ENCODE measurements around the gene PRKG1. TPM values are rescaled to one million over a fixed set of nuclear protein-coding genes. Genes with fewer than 3 reads are reported as not detected.
A peak's percentile ranks its signal among the peaks of the same experiment; 100 is the strongest.
"Not testable (repeated sequence)": the region's sequence is repeated elsewhere in the genome, so short reads cannot be mapped to it uniquely, and the experiment has no call there.

PRKG1 gene
- total RNA-seq, 2 donors from 2014 or later = 17.2 TPM

- no peak for DNase-seq
These were observed 500.2 kb downstream of the PRKG1 start for GRCh38 chr10:51574248-51575048.

GRCh38 chr10:51581196-51581595 is 506.9 kb downstream of the PRKG1 start:
- ATAC-seq; DNase-seq; intact Hi-C loops (cut with DNase I, micrococcal nuclease): not testable (repeated sequence)

More at GRCh38 chr10:51574248-51575048, 500.2 kb downstream of the PRKG1 start:
- intact Hi-C loops (cut with DNase I, micrococcal nuclease) = no loop called here
- no peak for ATAC-seq

GRCh38 chr10:51583976-51584375 is 509.7 kb downstream of the PRKG1 start:
- ATAC-seq = no peak
- intact Hi-C loops (cut with DNase I, micrococcal nuclease) = no loop called here
- no peak for DNase-seq

- intact Hi-C loops (cut with DNase I, micrococcal nuclease) = no loop called here
- ATAC-seq (no peak), DNase-seq (no peak)
These were observed 511.5 kb downstream of the PRKG1 start for GRCh38 chr10:51585742-51586141.

- ATAC-seq (no peak), DNase-seq (no peak)
- intact Hi-C loops (cut with DNase I, micrococcal nuclease) = no loop called here
These were observed 514.7 kb downstream of the PRKG1 start for GRCh38 chr10:51588984-51589383.

GRCh38 chr10:51590818-51591217 is 516.5 kb downstream of the PRKG1 start:
- no peak for DNase-seq
- intact Hi-C loops (cut with DNase I, micrococcal nuclease) = no loop called here
- ATAC-seq = peak; percentile 93

- intact Hi-C loops (cut with DNase I, micrococcal nuclease) = no loop called here
- ATAC-seq (no peak), DNase-seq (no peak)
These were observed 522.4 kb downstream of the PRKG1 start for GRCh38 chr10:51596695-51597094.

GRCh38 chr10:51599647-51600046 is 525.4 kb downstream of the PRKG1 start:
- intact Hi-C loops (cut with DNase I, micrococcal nuclease) = no loop called here
- DNase-seq (no peak), ATAC-seq (no peak)

- ATAC-seq (no peak), DNase-seq (no peak)
- intact Hi-C loops (cut with DNase I, micrococcal nuclease) = no loop called here
These were observed 528.0 kb downstream of the PRKG1 start for GRCh38 chr10:51602326-51602725.

GRCh38 chr10:51604579-51604978 is 530.3 kb downstream of the PRKG1 start:
- DNase-seq = no peak
- intact Hi-C loops (cut with DNase I, micrococcal nuclease) = no loop called here

GRCh38 chr10:51606825-51607462 is 532.7 kb downstream of the PRKG1 start:
- intact Hi-C loops (cut with DNase I, micrococcal nuclease) = no loop called here
- ATAC-seq = no peak
- no peak for DNase-seq

More at GRCh38 chr10:51604579-51604978, 530.3 kb downstream of the PRKG1 start:
- no peak for ATAC-seq

GRCh38 chr10:51607463-51607835 is 533.2 kb downstream of the PRKG1 start:
- DNase-seq = no peak
- ATAC-seq = no peak
- intact Hi-C loops (cut with DNase I, micrococcal nuclease) = no loop called here

GRCh38 chr10:51608211-51608610 is 533.9 kb downstream of the PRKG1 start:
- DNase-seq (no peak), ATAC-seq (no peak)
- intact Hi-C loops (cut with DNase I, micrococcal nuclease) = no loop called here

- intact Hi-C loops (cut with DNase I, micrococcal nuclease) = no loop called here
- DNase-seq (no peak), ATAC-seq (no peak)
These were observed 541.5 kb downstream of the PRKG1 start for GRCh38 chr10:51615764-51616298.

- intact Hi-C loops (cut with DNase I, micrococcal nuclease) = no loop called here
- ATAC-seq (no peak), DNase-seq (no peak)
These were observed 543.4 kb downstream of the PRKG1 start for GRCh38 chr10:51617576-51618235.

- intact Hi-C loops (cut with DNase I, micrococcal nuclease) = no loop called here
- ATAC-seq (no peak), DNase-seq (no peak)
These were observed 545.1 kb downstream of the PRKG1 start for GRCh38 chr10:51619365-51619764.

GRCh38 chr10:51620131-51620530 is 545.8 kb downstream of the PRKG1 start:
- DNase-seq (no peak), ATAC-seq (no peak)
- intact Hi-C loops (cut with DNase I, micrococcal nuclease) = no loop called here

- no peak for ATAC-seq
- no peak for DNase-seq
- intact Hi-C loops (cut with DNase I, micrococcal nuclease) = no loop called here
These were observed 549.7 kb downstream of the PRKG1 start for GRCh38 chr10:51624013-51624412.

GRCh38 chr10:51629934-51630639 is 555.8 kb downstream of the PRKG1 start:
- intact Hi-C loops (cut with DNase I, micrococcal nuclease) = no loop called here
- ATAC-seq (no peak), DNase-seq (no peak)

Data from left colon (tissue), 2 donors.